NB4 (cell line): ENCODE results near the gene PDE9A.

ENCODE experiments used
- DNase-seq: peaks from one replicate; pipeline ENCODE4 v3.0.0; 2010; ENCODE audit warnings: low read depth
- H3K4me3 ChIP-seq: one replicate; pipeline ENCODE4 v1.5.1; 2011; ENCODE audit warnings: mild to moderate bottlenecking, low read depth, low read length, moderate library complexity
- MYC ChIP-seq: IDR thresholded peaks from 2 replicates; pipeline ENCODE4 v1.6.1; 2011; ENCODE audit warnings: low read depth, low read length
- POLR2A ChIP-seq: IDR thresholded peaks from 2 replicates; pipeline ENCODE4 v1.6.1; 2011; ENCODE audit warnings: mild to moderate bottlenecking; ENCODE audit not compliant: insufficient read length; ENCODE audit errors: extremely low read depth
- TF ChIP-seq, protein P1 (sequence below): IDR thresholded peaks from 2 replicates; pipeline ENCODE4 v1.6.1; 2011; ENCODE audit warnings: low read depth, low read length
- TF ChIP-seq, protein P2 (sequence below): IDR thresholded peaks from one replicate; pipeline ENCODE4 v1.5.1; 2012; ENCODE audit warnings: low read depth, low read length

The PDE9A gene

DNA sequence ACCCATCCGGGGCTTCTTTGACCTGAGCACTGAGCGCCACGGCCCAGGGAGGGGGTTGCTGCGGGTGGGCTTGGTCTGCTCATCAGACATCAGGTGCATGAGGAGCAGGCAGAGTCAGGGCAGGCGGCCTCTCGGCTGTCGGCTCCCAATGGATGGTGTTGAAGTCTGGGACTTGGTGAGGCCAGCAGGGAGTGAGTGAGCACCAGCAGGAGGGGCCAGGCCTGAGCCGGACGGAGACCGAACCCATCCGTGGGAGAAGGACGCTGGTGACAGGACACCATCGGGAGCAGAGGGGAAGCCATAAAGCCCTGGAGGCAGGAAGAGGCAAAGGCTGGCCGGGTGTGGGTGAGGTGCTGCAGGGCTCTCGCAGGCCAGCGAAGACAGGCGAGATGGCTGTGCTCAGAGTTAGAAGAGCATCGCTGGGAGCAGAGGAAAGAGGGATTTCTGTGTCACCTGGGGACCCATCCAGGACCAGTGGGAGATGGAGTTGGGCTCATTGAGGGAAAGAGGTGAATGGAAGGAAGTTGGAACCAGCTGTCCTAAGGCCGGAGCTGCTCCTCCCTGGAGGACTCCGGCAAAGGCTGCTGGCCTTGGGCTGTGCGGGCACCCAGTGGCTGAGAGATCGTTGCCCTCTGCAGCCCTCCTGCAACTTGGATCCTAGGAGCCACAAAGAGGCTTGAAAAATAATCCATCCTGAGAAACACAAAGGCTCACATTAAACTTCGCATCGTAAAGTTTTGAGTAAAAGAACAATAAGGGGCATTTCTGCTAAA lies 49.9 kb downstream of the PDE9A start:
- no peak overlapping the region for H3K4me3 ChIP-seq
- DNase-seq, result no peak
- TF ChIP-seq, protein P1, sequence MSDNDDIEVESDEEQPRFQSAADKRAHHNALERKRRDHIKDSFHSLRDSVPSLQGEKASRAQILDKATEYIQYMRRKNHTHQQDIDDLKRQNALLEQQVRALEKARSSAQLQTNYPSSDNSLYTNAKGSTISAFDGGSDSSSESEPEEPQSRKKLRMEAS, result no peak
- TF ChIP-seq, protein P2, sequence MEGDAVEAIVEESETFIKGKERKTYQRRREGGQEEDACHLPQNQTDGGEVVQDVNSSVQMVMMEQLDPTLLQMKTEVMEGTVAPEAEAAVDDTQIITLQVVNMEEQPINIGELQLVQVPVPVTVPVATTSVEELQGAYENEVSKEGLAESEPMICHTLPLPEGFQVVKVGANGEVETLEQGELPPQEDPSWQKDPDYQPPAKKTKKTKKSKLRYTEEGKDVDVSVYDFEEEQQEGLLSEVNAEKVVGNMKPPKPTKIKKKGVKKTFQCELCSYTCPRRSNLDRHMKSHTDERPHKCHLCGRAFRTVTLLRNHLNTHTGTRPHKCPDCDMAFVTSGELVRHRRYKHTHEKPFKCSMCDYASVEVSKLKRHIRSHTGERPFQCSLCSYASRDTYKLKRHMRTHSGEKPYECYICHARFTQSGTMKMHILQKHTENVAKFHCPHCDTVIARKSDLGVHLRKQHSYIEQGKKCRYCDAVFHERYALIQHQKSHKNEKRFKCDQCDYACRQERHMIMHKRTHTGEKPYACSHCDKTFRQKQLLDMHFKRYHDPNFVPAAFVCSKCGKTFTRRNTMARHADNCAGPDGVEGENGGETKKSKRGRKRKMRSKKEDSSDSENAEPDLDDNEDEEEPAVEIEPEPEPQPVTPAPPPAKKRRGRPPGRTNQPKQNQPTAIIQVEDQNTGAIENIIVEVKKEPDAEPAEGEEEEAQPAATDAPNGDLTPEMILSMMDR, result no peak
- TF ChIP-seq MYC, result no peak
- no peak for TF ChIP-seq POLR2A

DNA sequence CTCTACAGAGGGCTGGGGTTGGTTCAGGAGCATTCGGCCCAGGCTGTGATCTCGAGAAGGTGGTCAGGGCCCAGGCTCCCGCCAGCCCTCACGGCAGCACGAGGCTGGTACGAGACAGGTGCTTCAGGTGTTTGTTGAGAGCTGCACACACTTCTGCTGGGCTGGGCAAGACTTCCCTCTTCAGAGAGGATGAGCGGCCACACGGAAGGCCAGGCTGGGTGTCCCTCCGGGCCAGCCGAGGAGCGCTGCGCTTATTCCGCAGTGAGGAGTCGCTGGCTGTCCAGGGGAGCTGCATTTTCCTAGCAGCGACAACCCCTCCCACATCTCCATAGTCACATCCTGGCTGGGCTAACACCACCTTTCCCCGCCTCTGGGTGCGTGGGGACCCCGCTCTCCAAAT lies 50.5 kb downstream of the PDE9A start:
- no peak for DNase-seq
- H3K4me3 ChIP-seq, result no peak overlapping the region
- TF ChIP-seq POLR2A (no peak), MYC (no peak)
- TF ChIP-seq, protein P2, result no peak
- TF ChIP-seq, protein P1, result no peak

DNA sequence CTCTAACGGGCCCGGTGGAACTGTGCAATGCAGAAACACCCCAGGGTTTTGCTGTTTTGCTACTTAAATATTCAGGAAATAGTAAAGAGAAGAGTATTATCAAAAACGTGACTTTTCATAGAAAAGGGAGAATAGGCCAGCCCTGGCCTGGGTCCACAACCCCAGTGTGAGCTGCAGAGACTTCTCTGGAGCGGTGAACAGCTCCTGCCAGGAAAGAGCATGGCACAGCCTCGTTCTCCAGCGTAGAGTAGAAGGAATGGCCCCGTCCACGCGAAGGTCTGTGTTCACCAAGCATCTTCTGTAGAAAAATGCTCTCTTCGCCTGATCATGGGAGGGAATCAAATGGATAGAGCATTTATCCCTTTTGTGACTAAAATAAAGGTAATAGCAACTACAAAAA lies 51.4 kb downstream of the PDE9A start:
- TF ChIP-seq, protein P2, result no peak
- no peak for TF ChIP-seq POLR2A
- TF ChIP-seq MYC, result no peak
- TF ChIP-seq, protein P1, result no peak
- H3K4me3 ChIP-seq, result no peak overlapping the region
- no peak for DNase-seq

DNA sequence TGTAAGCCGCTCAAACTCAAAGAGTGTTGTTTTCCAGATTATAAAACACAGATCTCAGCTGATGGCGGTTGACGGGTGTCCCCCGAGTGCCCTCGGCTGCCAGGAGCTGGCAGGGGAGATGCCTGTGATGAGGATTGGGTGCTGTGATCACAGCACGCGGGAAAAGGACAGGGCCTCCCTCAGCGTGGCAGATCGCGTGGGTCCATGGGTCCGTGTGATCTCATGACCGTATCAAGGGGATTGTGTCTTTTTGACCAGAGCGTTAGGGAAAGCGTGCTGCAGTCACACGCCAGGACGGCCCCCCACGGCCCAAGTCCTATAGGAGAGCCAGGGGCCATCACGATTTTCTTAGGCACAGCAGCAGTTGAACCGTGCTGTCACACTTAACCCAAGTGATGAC lies 51.9 kb downstream of the PDE9A start:
- TF ChIP-seq, protein P2, result no peak
- TF ChIP-seq POLR2A (no peak), MYC (no peak)
- TF ChIP-seq, protein P1, result no peak
- no peak overlapping the region for H3K4me3 ChIP-seq
- DNase-seq, result no peak

DNA sequence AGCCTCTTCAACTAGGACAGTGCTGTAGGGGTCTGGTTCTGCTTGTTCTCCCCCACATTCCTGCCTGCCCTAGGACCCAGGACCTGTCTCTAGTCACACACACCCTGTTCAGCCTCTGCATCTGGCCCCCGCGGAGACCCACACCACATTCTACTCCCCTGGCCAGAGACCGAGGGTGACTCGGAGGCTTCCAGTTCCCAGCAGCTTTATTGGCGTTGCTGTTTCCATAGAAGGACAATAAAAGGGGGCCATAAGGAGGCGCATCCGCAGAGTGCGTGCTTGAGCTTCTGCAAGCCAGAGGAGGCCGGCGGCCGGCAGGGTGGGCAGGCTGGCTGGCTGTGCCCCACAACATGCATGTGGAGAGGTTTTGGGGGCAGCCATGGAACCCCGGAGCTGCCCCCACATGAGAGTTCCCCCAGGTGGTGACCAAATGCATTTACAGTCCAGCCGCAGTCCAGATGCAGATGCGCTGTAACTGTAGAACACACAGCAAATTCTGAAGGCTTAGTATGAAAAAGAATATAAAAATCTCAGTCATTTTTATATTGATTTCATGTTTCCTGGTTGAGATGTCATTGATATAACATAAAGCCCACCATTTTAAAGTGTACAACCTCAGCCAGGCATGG lies 52.4 kb downstream of the PDE9A start:
- TF ChIP-seq, protein P2, result peak; percentile 6
- TF ChIP-seq, protein P1, result no peak
- no peak overlapping the region for H3K4me3 ChIP-seq
- no peak for DNase-seq
